DND-41 (cell line): Measurements from ENCODE around the gene ZNF526.

Experiments
- ATAC-seq: fragments of 200-7000 bp; cut with Tn5 transposase; 3 replicates; pipeline ENCODE4 v1.9.1; 2021; ENCODE audit warnings: low read depth; ENCODE audit not compliant: insufficient read depth
- DNase-seq: peaks from one replicate; pipeline ENCODE4 v3.0.0-alpha.2; 2020
- H2AFZ ChIP-seq: 2 replicates; pipeline ENCODE4 v1.6.0; 2012; ENCODE audit warnings: low read depth, low read length
- H3K27ac ChIP-seq: 2 replicates; pipeline ENCODE4 v1.5.1; 2012; ENCODE audit warnings: low read length, inconsistent platforms
- H3K27me3 ChIP-seq: fragments of 200-600 bp; sonication (generic); 2 replicates; pipeline ENCODE4 v1.6.0; 2012; ENCODE audit warnings: low read length, mild to moderate bottlenecking, inconsistent platforms; ENCODE audit not compliant: insufficient read depth, poor library complexity
- H3K36me3 ChIP-seq: 2 replicates; pipeline ENCODE4 v1.5.1; 2012; ENCODE audit warnings: low read length, inconsistent platforms; ENCODE audit not compliant: insufficient read depth
- H3K4me1 ChIP-seq: 2 replicates; pipeline ENCODE4 v1.5.1; 2012; ENCODE audit warnings: mild to moderate bottlenecking, low read length; ENCODE audit not compliant: insufficient read depth
- H3K4me2 ChIP-seq: 2 replicates; pipeline ENCODE4 v1.6.0; 2012; ENCODE audit warnings: mild to moderate bottlenecking, moderate library complexity, low read length, inconsistent platforms; ENCODE audit not compliant: insufficient read depth
- H3K4me3 ChIP-seq, 2 experiments: fragments of 200-600 bp in 1 of 2; shearing (Covaris generic) in 1 of 2; 2 replicates each; pipeline ENCODE4 v1.5.1; 2012 to 2016; ENCODE audit warnings: inconsistent platforms in 2 of 2, low read length in 2 of 2, mild to moderate bottlenecking in 2 of 2, low read depth in 1 of 2, moderate library complexity in 1 of 2
- H3K79me2 ChIP-seq: 2 replicates; pipeline ENCODE4 v1.6.0; 2012; ENCODE audit warnings: low read length, inconsistent platforms; ENCODE audit not compliant: insufficient read depth
- H3K9ac ChIP-seq: 2 replicates; pipeline ENCODE4 v1.6.0; 2012; ENCODE audit warnings: low read depth, mild to moderate bottlenecking, inconsistent platforms, low read length, moderate library complexity
- H3K9me3 ChIP-seq: 2 replicates; pipeline ENCODE4 v1.5.1; 2012; ENCODE audit warnings: low read length, moderate library complexity, mild to moderate bottlenecking, inconsistent platforms; ENCODE audit not compliant: insufficient read depth, severe bottlenecking
- H4K20me1 ChIP-seq: 2 replicates; pipeline ENCODE4 v1.6.0; 2012; ENCODE audit warnings: low read length; ENCODE audit not compliant: insufficient read depth
- EZH2 ChIP-seq: IDR thresholded peaks from 3 replicates; pipeline ENCODE4 v1.6.1; 2012; ENCODE audit warnings: borderline replicate concordance, low read depth, mild to moderate bottlenecking, moderate library complexity, low read length, inconsistent platforms; ENCODE audit not compliant: severe bottlenecking
- TF ChIP-seq, protein P1 (sequence below): IDR thresholded peaks from 2 replicates; pipeline ENCODE4 v1.5.1; 2012; ENCODE audit warnings: borderline replicate concordance, low read length, moderate library complexity, mild to moderate bottlenecking; ENCODE audit not compliant: poor library complexity, severe bottlenecking; ENCODE audit errors: extremely low read depth

The ZNF526 gene

GRCh38 chr19:42275103-42275502 lies 55.0 kb downstream of the ZNF526 start:
- Histone ChIP-seq H3K4me1 (peaks cover 26% of the 10 kb centered on the region), H3K9ac (no peak overlapping the region), H3K79me2 (peaks cover 31% of the 10 kb centered on the region), H3K27me3 (no peaks in the 10 kb centered on the region), H4K20me1 (no peaks in the 10 kb centered on the region), H3K4me3 (no peak overlapping the region), H3K4me2 (no peak overlapping the region), H2AFZ (no peak overlapping the region), H3K9me3 (no peaks in the 10 kb centered on the region), H3K36me3 (peaks cover 42% of the 10 kb centered on the region), H3K27ac (no peak overlapping the region)
- DNase-seq: no peak
- ATAC-seq: no peak
- TF ChIP-seq, protein P1, sequence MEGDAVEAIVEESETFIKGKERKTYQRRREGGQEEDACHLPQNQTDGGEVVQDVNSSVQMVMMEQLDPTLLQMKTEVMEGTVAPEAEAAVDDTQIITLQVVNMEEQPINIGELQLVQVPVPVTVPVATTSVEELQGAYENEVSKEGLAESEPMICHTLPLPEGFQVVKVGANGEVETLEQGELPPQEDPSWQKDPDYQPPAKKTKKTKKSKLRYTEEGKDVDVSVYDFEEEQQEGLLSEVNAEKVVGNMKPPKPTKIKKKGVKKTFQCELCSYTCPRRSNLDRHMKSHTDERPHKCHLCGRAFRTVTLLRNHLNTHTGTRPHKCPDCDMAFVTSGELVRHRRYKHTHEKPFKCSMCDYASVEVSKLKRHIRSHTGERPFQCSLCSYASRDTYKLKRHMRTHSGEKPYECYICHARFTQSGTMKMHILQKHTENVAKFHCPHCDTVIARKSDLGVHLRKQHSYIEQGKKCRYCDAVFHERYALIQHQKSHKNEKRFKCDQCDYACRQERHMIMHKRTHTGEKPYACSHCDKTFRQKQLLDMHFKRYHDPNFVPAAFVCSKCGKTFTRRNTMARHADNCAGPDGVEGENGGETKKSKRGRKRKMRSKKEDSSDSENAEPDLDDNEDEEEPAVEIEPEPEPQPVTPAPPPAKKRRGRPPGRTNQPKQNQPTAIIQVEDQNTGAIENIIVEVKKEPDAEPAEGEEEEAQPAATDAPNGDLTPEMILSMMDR: no peak
- TF ChIP-seq EZH2: no peak

GRCh38 chr19:42275517-42275916 lies 55.4 kb downstream of the ZNF526 start:
- Histone ChIP-seq H3K4me1 (peaks cover 22% of the 10 kb centered on the region), H3K4me3 (no peak overlapping the region), H3K9me3 (no peaks in the 10 kb centered on the region), H3K9ac (no peak overlapping the region), H3K27ac (no peak overlapping the region), H3K4me2 (no peak overlapping the region), H2AFZ (no peak overlapping the region), H3K36me3 (peaks cover 42% of the 10 kb centered on the region), H3K27me3 (no peaks in the 10 kb centered on the region), H3K79me2 (peaks cover 27% of the 10 kb centered on the region), H4K20me1 (no peaks in the 10 kb centered on the region)
- DNase-seq: no peak
- TF ChIP-seq EZH2: no peak
- TF ChIP-seq, protein P1: no peak
- no peak for ATAC-seq

- DNase-seq (no peak), ATAC-seq (no peak)
- Histone ChIP-seq H3K9me3 (no peaks in the 10 kb centered on the region), H3K79me2 (peaks cover 21% of the 10 kb centered on the region), H3K4me2 (no peak overlapping the region), H3K9ac (no peak overlapping the region), H3K4me1 (peaks cover 24% of the 10 kb centered on the region), H3K27me3 (no peaks in the 10 kb centered on the region), H4K20me1 (no peaks in the 10 kb centered on the region), H3K4me3 (no peak overlapping the region), H2AFZ (no peak overlapping the region), H3K27ac (no peak overlapping the region), H3K36me3 (peaks cover 39% of the 10 kb centered on the region)
- TF ChIP-seq, protein P1: no peak
- no peak for TF ChIP-seq EZH2
Observed at GRCh38 chr19:42276284-42276683, 56.2 kb downstream of the ZNF526 start.

DNA sequence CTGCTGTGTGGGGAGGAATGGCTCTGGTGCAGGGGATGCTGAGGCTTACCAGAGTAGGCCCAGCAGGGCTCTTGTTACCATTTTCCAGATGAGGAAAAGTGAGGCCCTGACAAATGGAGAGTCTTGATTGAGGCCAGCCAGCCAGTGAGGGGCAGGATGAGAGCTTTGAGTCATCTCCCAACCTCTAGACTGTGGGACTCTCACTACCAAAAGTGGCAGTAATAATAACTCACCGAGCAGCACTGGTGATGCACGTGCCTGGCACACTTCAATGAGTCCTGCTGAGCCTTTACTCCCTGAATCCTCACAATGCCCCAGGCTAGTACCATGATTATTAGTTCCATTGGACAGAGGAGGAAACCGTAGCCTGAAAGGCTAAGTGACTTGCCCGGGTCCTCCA lies 56.7 kb downstream of the ZNF526 start:
- Histone ChIP-seq H3K79me2 (peaks cover 20% of the 10 kb centered on the region), H2AFZ (no peak overlapping the region), H3K27me3 (no peaks in the 10 kb centered on the region), H3K9ac (no peak overlapping the region), H3K9me3 (no peaks in the 10 kb centered on the region), H4K20me1 (no peaks in the 10 kb centered on the region), H3K36me3 (peaks cover 35% of the 10 kb centered on the region), H3K4me2 (no peak overlapping the region), H3K4me1 (peaks cover 29% of the 10 kb centered on the region), H3K27ac (no peak overlapping the region), H3K4me3 (no peak overlapping the region)
- ATAC-seq (no peak), DNase-seq (no peak)
- TF ChIP-seq, protein P1: no peak
- no peak for TF ChIP-seq EZH2
